ENCODE data around the gene S100PBP.
"Not testable (repeated sequence)": the region's sequence is repeated elsewhere in the genome, so short reads cannot be mapped to it uniquely, and the experiment has no call there.

Gene S100PBP

GRCh38 chr1:32784817-32785216 lies 32.6 kb upstream of the S100PBP start:
- DNase-seq (ENCODE audit: low read depth, low spot score) = no peak

GRCh38 chr1:32786856-32787255 lies 30.6 kb upstream of the S100PBP start:
- DNase-seq (ENCODE audit: low read depth, low spot score) = no peak

- DNase-seq (ENCODE audit: low read depth, low spot score) = not testable (repeated sequence)
These were observed 28.1 kb upstream of the S100PBP start for GRCh38 chr1:32789356-32789755.

GRCh38 chr1:32791881-32792280 lies 25.6 kb upstream of the S100PBP start:
- no peak for DNase-seq (ENCODE audit: low read depth, low spot score)

GRCh38 chr1:32795763-32796162 lies 21.7 kb upstream of the S100PBP start:
- DNase-seq (ENCODE audit: low read depth, low spot score) = not testable (repeated sequence)

- no peak for DNase-seq (ENCODE audit: low read depth, low spot score)
These were observed 20.0 kb upstream of the S100PBP start for GRCh38 chr1:32797456-32797855.

- peak; percentile 64 for DNase-seq (ENCODE audit: low read depth, low spot score)
These were observed 19.3 kb upstream of the S100PBP start for GRCh38 chr1:32798191-32798590.

- no peak for DNase-seq (ENCODE audit: low read depth, low spot score)
These were observed 18.6 kb upstream of the S100PBP start for GRCh38 chr1:32798679-32799416.

GRCh38 chr1:32801096-32801715 lies 16.2 kb upstream of the S100PBP start:
- no peak for DNase-seq (ENCODE audit: low read depth, low spot score)

GRCh38 chr1:32804460-32804859 lies 13.0 kb upstream of the S100PBP start:
- DNase-seq (ENCODE audit: low read depth, low spot score) = not testable (repeated sequence)

- DNase-seq (ENCODE audit: low read depth, low spot score) = no peak
These were observed 11.2 kb upstream of the S100PBP start for GRCh38 chr1:32806290-32806689.

- no peak for DNase-seq (ENCODE audit: low read depth, low spot score)
These were observed 10.4 kb upstream of the S100PBP start for GRCh38 chr1:32806910-32807523.

GRCh38 chr1:32808580-32808979 lies 8.9 kb upstream of the S100PBP start:
- DNase-seq (ENCODE audit: low read depth, low spot score) = no peak

- no peak for DNase-seq (ENCODE audit: low read depth, low spot score)
These were observed 7.1 kb upstream of the S100PBP start for GRCh38 chr1:32810358-32810757.

- no peak for DNase-seq (ENCODE audit: low read depth, low spot score)
These were observed 6.2 kb upstream of the S100PBP start for GRCh38 chr1:32811265-32811664.

- DNase-seq (ENCODE audit: low read depth, low spot score) = no peak
These were observed 5.5 kb upstream of the S100PBP start for GRCh38 chr1:32811917-32812316.

GRCh38 chr1:32813941-32814739 lies 3.3 kb upstream of the S100PBP start:
- no peak for DNase-seq (ENCODE audit: low read depth, low spot score)

GRCh38 chr1:32816676-32817158 lies 736 bp upstream of the S100PBP start:
- DNase-seq (ENCODE audit: low read depth, low spot score) = no peak

- no peak for DNase-seq (ENCODE audit: low read depth, low spot score)
These were observed 648 bp downstream of the S100PBP start for GRCh38 chr1:32817815-32818786.

GRCh38 chr1:32818804-32819541 lies 1.5 kb downstream of the S100PBP start:
- DNase-seq (ENCODE audit: low read depth, low spot score) = no peak

All from smooth muscle cell of the brain vasculature (primary cell).